HG02885 (cell line): ENCODE measurements around the gene TBC1D7.
"Not testable (repeated sequence)": the region's sequence is repeated elsewhere in the genome, so short reads cannot be mapped to it uniquely, and the experiment has no call there.

Source experiments
- ATAC-seq: cut with Tn5 transposase; IDR thresholded peaks from one replicate; pipeline ENCODE4 v1.9.1; 2021; ENCODE audit warnings: mild to moderate bottlenecking; ENCODE audit not compliant: unreplicated experiment, poor library complexity

The TBC1D7 gene

GRCh38 chr6:13327691-13328075, 654 bp downstream of the TBC1D7 start:
- no peak for ATAC-seq

GRCh38 chr6:13326031-13326586, 2.2 kb downstream of the TBC1D7 start:
- ATAC-seq = not testable (repeated sequence)

- no peak for ATAC-seq
Observed at GRCh38 chr6:13319891-13320564, 8.3 kb downstream of the TBC1D7 start.

- no peak for ATAC-seq
Observed at GRCh38 chr6:13318821-13319220, 9.5 kb downstream of the TBC1D7 start.

GRCh38 chr6:13315896-13316295, 12.4 kb downstream of the TBC1D7 start:
- no peak for ATAC-seq

GRCh38 chr6:13314806-13315205, 13.5 kb downstream of the TBC1D7 start:
- ATAC-seq = no peak

GRCh38 chr6:13311155-13311554, 17.2 kb downstream of the TBC1D7 start:
- ATAC-seq = no peak

GRCh38 chr6:13308332-13308731, 20.0 kb downstream of the TBC1D7 start:
- no peak for ATAC-seq

GRCh38 chr6:13307508-13307995, 20.8 kb downstream of the TBC1D7 start:
- no peak for ATAC-seq

- no peak for ATAC-seq
Observed at GRCh38 chr6:13305791-13306190, 22.5 kb downstream of the TBC1D7 start.

- no peak for ATAC-seq
Observed at GRCh38 chr6:13305288-13305687, 23.0 kb downstream of the TBC1D7 start.

- peak; percentile 71 for ATAC-seq
Observed at GRCh38 chr6:13304580-13305260, 23.6 kb downstream of the TBC1D7 start.

GRCh38 chr6:13304101-13304500, 24.2 kb downstream of the TBC1D7 start:
- no peak for ATAC-seq

GRCh38 chr6:13303668-13304017, 24.7 kb downstream of the TBC1D7 start:
- ATAC-seq = peak; percentile 62

- ATAC-seq = peak; percentile 63
Observed at GRCh38 chr6:13302751-13303667, 25.3 kb downstream of the TBC1D7 start.

GRCh38 chr6:13302291-13302690, 26.0 kb downstream of the TBC1D7 start:
- no peak for ATAC-seq

GRCh38 chr6:13300643-13301590, 27.4 kb downstream of the TBC1D7 start:
- ATAC-seq = no peak

- ATAC-seq = no peak
Observed at GRCh38 chr6:13299918-13300317, 28.4 kb downstream of the TBC1D7 start.

- no peak for ATAC-seq
Observed at GRCh38 chr6:13299403-13299821, 28.9 kb downstream of the TBC1D7 start.
